Kidney (tissue), 14 donors: ENCODE data around the gene XPO6. TPM values are rescaled to one million over a fixed set of nuclear protein-coding genes. Genes with fewer than 3 reads are reported as not detected.

Experiments used
- DNase-seq, 5 donors: peaks; one replicate each; pipeline ENCODE4 v3.0.0-alpha.2; 2013 to 2020
- FAIRE-seq: peaks from 2 replicates; lab custom pipeline; 2012; peaks lifted over from hg19 to GRCh38; lab: Jason Lieb, UNC
- H3K27ac ChIP-seq, 2 donors: one replicate each; pipeline ENCODE4 v1.7.0; 2013; ENCODE audit warnings: low read depth in 2 of 2, low read length in 2 of 2, inconsistent platforms in 1 of 2
- H3K27me3 ChIP-seq: one replicate; pipeline ENCODE4 v1.7.1; 2013; ENCODE audit warnings: low read length, inconsistent platforms; ENCODE audit not compliant: control insufficient read depth, insufficient read depth
- H3K36me3 ChIP-seq, 3 donors: one replicate each; pipeline versions ENCODE4 v1.7.0 to v1.7.1; 2013; ENCODE audit warnings: low read length in 3 of 3, control low read depth in 1 of 3, inconsistent platforms in 1 of 3; ENCODE audit not compliant: insufficient read depth in 3 of 3, control insufficient read depth in 2 of 3
- H3K4me1 ChIP-seq, 3 donors: one replicate each; pipeline versions ENCODE4 v1.7.0 to v1.7.1; 2013; ENCODE audit warnings: low read length in 3 of 3, inconsistent platforms in 1 of 3, low read depth in 1 of 3; ENCODE audit not compliant: control insufficient read depth in 2 of 3, insufficient read depth in 2 of 3
- H3K4me3 ChIP-seq, 3 donors: one replicate each; pipeline versions ENCODE4 v1.7.0 to v1.8.1; 2013; ENCODE audit warnings: low read length in 3 of 3, control low read depth in 1 of 3, inconsistent platforms in 1 of 3
- H3K9ac ChIP-seq, 3 donors: one replicate each; pipeline versions ENCODE4 v1.7.0 to v1.7.1; 2013; ENCODE audit warnings: low read length in 3 of 3, control low read depth in 1 of 3, inconsistent platforms in 1 of 3
- H3K9me3 ChIP-seq, 3 donors: one replicate each; pipeline versions ENCODE4 v1.7.0 to v1.7.1; 2013; ENCODE audit warnings: low read length in 3 of 3, control low read depth in 1 of 3, inconsistent platforms in 1 of 3; ENCODE audit not compliant: control insufficient read depth in 2 of 3, insufficient read depth in 1 of 3
- CTCF ChIP-seq: IDR thresholded peaks from 3 replicates; pipeline ENCODE4 v1.5.1; 2012; ENCODE audit warnings: mild to moderate bottlenecking, moderate library complexity, borderline replicate concordance; ENCODE audit not compliant: insufficient read depth; ENCODE audit errors: extremely low read depth
- intact Hi-C: fragments of 100-400 bp; cut with DNase I; formaldehyde crosslinking; loops from one replicate; pipeline ENCODE4 v1.11.1; 2022
- polyA plus RNA-seq: library from polyadenylated mRNA; stranded (reverse); fragments of 350-450 nt; fragmentation: Illumina TruSeq; extraction: RNeasy Lipid Tissue Mini Kit (QIAGEN cat#74804); gene quantifications from one replicate; pipeline ENCODE4 v1.2.3, GENCODE V29; 2014; ENCODE audit warnings: low read depth, low replicate concordance; ENCODE audit not compliant: insufficient read depth
- total RNA-seq: library from RNA; stranded (reverse); fragmentation: NEBNext Ultra II Directional; extraction: Animal tissue kit (Norgen Biotek cat#: 25700); gene quantifications from one replicate; pipeline ENCODE4 v1.2.1, GENCODE V29; 2021
- donor health status: control.
- donor health status: control.
- donor health status: control.
- donor health status: control.
- donor health status: control.
- donor health status: DM: yes; HTN: yes; CAD: no.
- donor health status: Normal renal cell carcinoma (clear cell type).

XPO6 gene
- total and polyA plus RNA-seq, 2 donors from 2014 or later = 57.2 to 98.8 TPM

DNA sequence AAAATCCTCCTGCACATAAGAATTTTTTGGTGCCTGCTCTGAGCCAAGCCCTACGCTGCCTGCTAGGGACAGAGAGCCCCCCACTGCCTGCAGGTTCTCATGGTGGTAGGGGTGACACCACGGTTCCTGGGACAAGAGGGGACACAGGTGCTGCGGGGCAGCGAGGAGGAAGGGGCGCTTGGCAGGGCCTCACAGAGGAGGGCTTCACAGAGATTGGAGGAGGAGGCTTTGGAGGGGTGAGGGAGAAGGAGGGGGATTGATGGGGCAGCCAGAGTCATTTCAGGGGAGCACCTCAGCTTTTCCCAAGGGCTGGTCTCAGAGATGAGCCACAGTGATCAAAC lies 118.4 kb downstream of the XPO6 start:
- no peak overlapping the region for H3K27ac ChIP-seq

DNA sequence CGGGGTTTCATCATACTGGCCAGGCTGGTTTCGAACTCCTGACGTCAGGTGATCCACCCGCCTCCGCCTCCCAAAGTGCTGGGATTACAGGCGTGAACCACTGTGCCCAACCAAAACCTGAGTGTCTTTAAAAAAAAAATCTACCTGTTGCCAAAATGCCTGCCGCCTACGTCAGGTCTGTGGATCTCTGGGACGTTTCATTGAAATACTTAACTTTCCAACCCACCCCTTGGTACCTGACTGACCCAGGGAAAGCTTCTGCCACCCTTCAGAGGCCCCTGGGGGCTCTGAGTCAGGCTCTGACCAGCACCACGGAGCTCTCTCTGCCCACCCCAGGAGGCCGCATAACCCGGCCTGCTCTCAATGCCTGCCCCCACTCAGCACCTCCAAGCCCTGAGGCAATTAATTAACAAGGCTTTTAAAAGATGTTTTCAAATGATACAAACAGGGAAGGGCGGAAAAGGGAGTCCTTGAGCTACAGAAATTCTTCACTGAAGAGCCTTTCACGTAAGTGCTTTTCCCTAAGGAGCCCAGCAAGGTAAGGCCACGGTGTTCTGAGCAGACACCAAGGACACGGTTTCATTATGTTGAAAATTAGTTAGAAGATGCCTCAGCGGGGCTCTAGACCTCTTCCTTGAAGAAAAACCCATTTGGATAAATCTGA lies 118.9 kb downstream of the XPO6 start:
- FAIRE-seq = no peak
- no peak for TF ChIP-seq CTCF
- Histone ChIP-seq H3K27me3 (no peaks in the 10 kb centered on the region), H3K4me1 (no peaks in the 10 kb centered on the region), H3K9me3 (no peaks in the 10 kb centered on the region), H3K36me3 (no peaks in the 10 kb centered on the region), H3K4me3 (no peak overlapping the region), H3K27ac (no peak overlapping the region), H3K9ac (no peak overlapping the region)
- intact Hi-C loops = no loop called here
- peak in 1 of 5 donors; percentile 18 for DNase-seq

More for the DNA sequence above, 118.4 kb downstream of the XPO6 start:
- FAIRE-seq (no peak), DNase-seq (peak in 1 of 5 donors; percentile 46)
- Histone ChIP-seq H3K4me3 (no peak overlapping the region), H3K27me3 (no peaks in the 10 kb centered on the region), H3K36me3 (peaks cover 0 to 5% (median 0%) of the 10 kb centered on the region in 3 donors), H3K4me1 (no peaks in the 10 kb centered on the region), H3K9me3 (no peaks in the 10 kb centered on the region), H3K9ac (no peak overlapping the region)
- intact Hi-C loops = no loop called here
- TF ChIP-seq CTCF = no peak

DNA sequence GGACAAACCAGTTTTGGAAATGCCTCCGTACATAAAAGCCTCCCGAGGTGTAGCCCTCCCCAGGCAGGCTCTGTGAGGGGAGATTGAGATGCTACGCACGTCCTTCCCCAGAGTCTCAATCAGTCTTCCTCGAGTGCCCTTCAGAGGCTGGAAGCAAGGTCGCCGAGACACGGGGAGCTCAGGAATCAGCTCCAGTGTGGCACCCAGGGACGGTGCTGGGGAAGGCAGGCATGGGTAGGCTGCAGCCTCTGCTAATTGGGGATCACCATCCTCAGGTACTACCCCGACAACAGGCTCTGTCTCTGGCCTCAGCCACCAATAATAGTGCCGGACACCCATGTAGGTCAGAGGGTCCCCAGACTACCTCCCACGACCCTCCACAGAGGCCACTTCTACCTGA lies 120.1 kb downstream of the XPO6 start:
- no peaks in the 10 kb centered on the region for H3K36me3 ChIP-seq
- no peaks in the 10 kb centered on the region for H3K27me3 ChIP-seq
- FAIRE-seq = no peak
- no peak overlapping the region for H3K27ac ChIP-seq
- peak in 1 of 5 donors; percentile 39 for DNase-seq
- no peaks in the 10 kb centered on the region for H3K4me1 ChIP-seq
- H3K4me3 ChIP-seq = no peak overlapping the region
- TF ChIP-seq CTCF = no peak
- no peaks in the 10 kb centered on the region for H3K9me3 ChIP-seq
- no peak overlapping the region for H3K9ac ChIP-seq
- intact Hi-C loops = no loop called here
